GM19099 (cell line): ENCODE results near the gene TRIM65.

Experiments
- POLR2A ChIP-seq: IDR thresholded peaks from 3 replicates; pipeline ENCODE4 v1.6.1; 2011; ENCODE audit warnings: low read depth; ENCODE audit not compliant: insufficient read length; ENCODE audit errors: extremely low read depth

TRIM65 gene

GRCh38 chr17:75854101-75854748 is 42.5 kb downstream of the TRIM65 start:
- no peak for TF ChIP-seq POLR2A

- TF ChIP-seq POLR2A = no peak
Observed at GRCh38 chr17:75853433-75853832, 43.3 kb downstream of the TRIM65 start.

- TF ChIP-seq POLR2A = no peak
Observed at GRCh38 chr17:75850928-75851692, 45.6 kb downstream of the TRIM65 start.

- no peak for TF ChIP-seq POLR2A
Observed at GRCh38 chr17:75849724-75850123, 47.0 kb downstream of the TRIM65 start.

GRCh38 chr17:75849279-75849646 is 47.5 kb downstream of the TRIM65 start:
- TF ChIP-seq POLR2A = no peak

GRCh38 chr17:75848523-75849278 is 48.0 kb downstream of the TRIM65 start:
- TF ChIP-seq POLR2A = no peak

- no peak for TF ChIP-seq POLR2A
Observed at GRCh38 chr17:75847614-75848522, 48.9 kb downstream of the TRIM65 start.

- no peak for TF ChIP-seq POLR2A
Observed at GRCh38 chr17:75846692-75847613, 49.8 kb downstream of the TRIM65 start.

GRCh38 chr17:75845933-75846691 is 50.6 kb downstream of the TRIM65 start:
- TF ChIP-seq POLR2A = no peak

- TF ChIP-seq POLR2A = peak; percentile 34
Observed at GRCh38 chr17:75845058-75845711, 51.6 kb downstream of the TRIM65 start.

- TF ChIP-seq POLR2A = no peak
Observed at GRCh38 chr17:75844530-75845057, 52.2 kb downstream of the TRIM65 start.
